HepG2 (cell line): ENCODE results near the gene RUNDC1. TPM values are rescaled to one million over a fixed set of nuclear protein-coding genes. Genes with fewer than 3 reads are reported as not detected.

Experiments
- ARID3A ChIP-seq: IDR thresholded peaks from 2 replicates; pipeline ENCODE4 v1.6.1; 2012; ENCODE audit warnings: low read depth, low read length, improper control_type of control experiment
- ATF1 ChIP-seq: IDR thresholded peaks from 2 replicates; pipeline ENCODE4 v1.6.1; 2016; ENCODE audit warnings: mild to moderate bottlenecking, control low read depth
- BCL6 ChIP-seq: IDR thresholded peaks from 2 replicates; pipeline ENCODE4 v1.6.1; 2016; ENCODE audit warnings: missing genetic modification reagents, missing compliant biosample characterization
- DMAP1 ChIP-seq: IDR thresholded peaks from 2 replicates; pipeline ENCODE4 v1.6.1; 2016
- EP300 ChIP-seq, 3 experiments: sonication (generic) in 1 of 3; formaldehyde crosslinking in 1 of 3; IDR thresholded peaks; 2 replicates each; pipeline versions ENCODE4 v1.5.1 to v1.6.1; 2011 to 2020; ENCODE audit warnings: low read depth in 2 of 3, low read length in 2 of 3, borderline replicate concordance in 1 of 3, improper control_type of control experiment in 1 of 3, mild to moderate bottlenecking in 1 of 3, missing genetic modification reagents in 1 of 3, moderate library complexity in 1 of 3
- ETV5 ChIP-seq: IDR thresholded peaks from 2 replicates; pipeline ENCODE4 v1.6.1; 2018; ENCODE audit warnings: missing biosample characterization, missing genetic modification reagents, inconsistent platforms, borderline replicate concordance
- GABPB1 ChIP-seq: IDR thresholded peaks from 2 replicates; pipeline ENCODE4 v1.6.1; 2016; ENCODE audit warnings: mild to moderate bottlenecking, missing genetic modification reagents, moderate library complexity, missing compliant biosample characterization
- GATA4 ChIP-seq: sonication (generic); IDR thresholded peaks from 2 replicates; pipeline ENCODE4 v1.6.1; 2016; ENCODE audit warnings: antibody characterized with exemption, low read depth, borderline replicate concordance
- HIC2 ChIP-seq: sonication (generic); formaldehyde crosslinking; IDR thresholded peaks from 2 replicates; pipeline ENCODE4 v1.9.0; 2022; ENCODE audit warnings: low read depth, missing genetic modification reagents
- JARID2 ChIP-seq: sonication (generic); formaldehyde crosslinking; IDR thresholded peaks from 2 replicates; pipeline ENCODE4 v1.8.1; 2023; ENCODE audit warnings: missing genetic modification reagents, inconsistent platforms; ENCODE audit not compliant: insufficient replicate concordance
- KDM5A ChIP-seq: fragments of 200-600 bp; sonication (generic); IDR thresholded peaks from 2 replicates; pipeline ENCODE4 v1.7.0; 2018; ENCODE audit warnings: antibody characterized with exemption, mild to moderate bottlenecking, low read length, borderline replicate concordance
- MAX ChIP-seq: IDR thresholded peaks from 2 replicates; pipeline ENCODE4 v1.6.1; 2012; ENCODE audit warnings: inconsistent platforms
- PCBP2 ChIP-seq: fragments of 200-400 bp; formaldehyde crosslinking; optimal IDR thresholded peaks from 2 replicates; pipeline ENCODE3; 2018; ENCODE audit warnings: low read length, low read depth; ENCODE audit not compliant: poor library complexity, severe bottlenecking
- TBX3 ChIP-seq: fragments of 450-650 bp; IDR thresholded peaks from 2 replicates; pipeline ENCODE4 v1.6.1; 2017; ENCODE audit warnings: antibody characterized with exemption, mild to moderate bottlenecking, inconsistent platforms, borderline replicate concordance
- UBTF ChIP-seq: sonication (generic); formaldehyde crosslinking; IDR thresholded peaks from 2 replicates; pipeline ENCODE4 v1.4.0; 2020; ENCODE audit warnings: mild to moderate bottlenecking, missing genetic modification reagents
- XBP1 ChIP-seq: sonication (generic); formaldehyde crosslinking; IDR thresholded peaks from 2 replicates; pipeline ENCODE4 v1.5.0; 2020; ENCODE audit warnings: missing genetic modification reagents
- ZNF138 ChIP-seq: sonication (generic); formaldehyde crosslinking; IDR thresholded peaks from 2 replicates; pipeline ENCODE4 v1.5.0; 2020; ENCODE audit warnings: mild to moderate bottlenecking, low read depth, missing genetic modification reagents
- ZNF574 ChIP-seq: sonication (generic); formaldehyde crosslinking; IDR thresholded peaks from 2 replicates; pipeline ENCODE4 v1.4.0; 2020; ENCODE audit warnings: missing genetic modification reagents
- ZNF713 ChIP-seq: sonication (generic); formaldehyde crosslinking; IDR thresholded peaks from 2 replicates; pipeline ENCODE4 v1.4.0; 2020; ENCODE audit warnings: mild to moderate bottlenecking, missing genetic modification reagents
- ZNF891 ChIP-seq: sonication (generic); formaldehyde crosslinking; IDR thresholded peaks from 2 replicates; pipeline ENCODE4 v1.5.0; 2020; ENCODE audit warnings: mild to moderate bottlenecking, missing genetic modification reagents
- polyA plus RNA-seq, 8 experiments: library from polyadenylated mRNA; depleted of rRNA in 3 of 8; stranded (reverse) in 7 of 8; unstranded in 1 of 8; fragments of >200 nt; fragmentation: Illumina TruSeq in 4 of 8; extraction: Trizol in 4 of 8; gene quantifications; 2 replicates each; pipeline versions ENCODE4 v1.2.1 to v1.2.3, GENCODE V29; 2011 to 2016; ENCODE audit warnings: low read depth in 4 of 8, missing spikeins in 1 of 8, mixed read lengths in 1 of 8; ENCODE audit not compliant: insufficient read depth in 1 of 8
- total RNA-seq, 5 experiments: library from RNA; depleted of rRNA; stranded (reverse); fragments of >200 nt; fragmentation: Illumina TruSeq; extraction: Trizol; gene quantifications; 2 replicates each; pipeline ENCODE4 v1.2.3, GENCODE V29; 2016; ENCODE audit warnings: low read depth in 1 of 5

The RUNDC1 gene
- total and polyA plus RNA-seq, 2 of the 13 experiments (the other 11 are each of a cell fraction or from before 2014, with no cell fraction given) = 10.3 to 11.4 TPM

GRCh38 chr17:43010667-43011308 is 30.4 kb downstream of the RUNDC1 start (continued):
- peak; percentile 78 to 92 for TF ChIP-seq EP300 (IDR thresholded peaks at IDR 0.05; ENCODE audit: low read depth in 2 of 2, low read length in 2 of 2)
- peak; percentile 83 for TF ChIP-seq EP300 (CRISPR knock-in tag; IDR thresholded peaks at IDR 0.05; ENCODE audit: borderline replicate concordance)
- TF ChIP-seq DMAP1 = peak; percentile 85
- 0 out of 2 replicates have a peak, but pooled peaks have one; percentile 60 for TF ChIP-seq UBTF (CRISPR knock-in tag)
- no peak for TF ChIP-seq XBP1 (CRISPR knock-in tag)
- peak; percentile 17; the same call in 1 of the 2 replicates for TF ChIP-seq GABPB1
- TF ChIP-seq BCL6 = peak; percentile 79
- TF ChIP-seq ZNF574 (CRISPR knock-in tag) = peak; percentile 17; the same call in 1 of the 2 replicates
- TF ChIP-seq GATA4 = peak; percentile 86; the same call in 1 of the 2 replicates
- no peak for TF ChIP-seq ZNF891 (CRISPR knock-in tag)
- TF ChIP-seq ARID3A = peak; percentile 92
- TF ChIP-seq JARID2 (CRISPR knock-in tag) = no peak
- no peak for TF ChIP-seq ZNF713
- peak; percentile 34; the same call in 1 of the 2 replicates for TF ChIP-seq KDM5A
- TF ChIP-seq TBX3 = peak; percentile 79
- TF ChIP-seq ATF1 = peak; percentile 74
- peak; percentile 50; the same call in 1 of the 2 replicates for TF ChIP-seq HIC2 (CRISPR knock-in tag)
- TF ChIP-seq ZNF138 (CRISPR knock-in tag) = no peak
- peak; percentile 73 for TF ChIP-seq MAX
- no peak for TF ChIP-seq PCBP2
- TF ChIP-seq ETV5 = peak; percentile 82; the same call in 1 of the 2 replicates
